Neural progenitor cell (in vitro differentiated cells): ENCODE data around the gene STPG1. TPM values are rescaled to one million over a fixed set of nuclear protein-coding genes. Genes with fewer than 3 reads are reported as not detected.

Experiments
- DNase-seq: peaks from one replicate; pipeline ENCODE4 v3.0.0-alpha.2; 2016; ENCODE audit warnings: low spot score
- H2AFZ ChIP-seq: fragments of 200-600 bp; sonication (generic); replicated peaks from 2 replicates; pipeline ENCODE4 v1.6.1; 2016; ENCODE audit warnings: antibody characterized with exemption
- H3F3A ChIP-seq: fragments of 200-600 bp; sonication (generic); 2 replicates; pipeline ENCODE4 v1.6.1; 2016; ENCODE audit warnings: antibody characterized with exemption, low read depth
- H3K27ac ChIP-seq: fragments of 200-600 bp; sonication (generic); 2 replicates; pipeline ENCODE4 v1.5.1; 2016; ENCODE audit warnings: mild to moderate bottlenecking
- H3K27me3 ChIP-seq: fragments of 200-600 bp; sonication (generic); 2 replicates; pipeline ENCODE4 v1.6.1; 2016; ENCODE audit warnings: mild to moderate bottlenecking, moderate library complexity
- H3K36me3 ChIP-seq: fragments of 200-600 bp; sonication (generic); 2 replicates; pipeline ENCODE4 v1.5.1; 2016
- H3K4me1 ChIP-seq: fragments of 200-600 bp; sonication (generic); 2 replicates; pipeline ENCODE4 v1.6.1; 2016; ENCODE audit warnings: mixed run types
- H3K4me2 ChIP-seq: fragments of 200-600 bp; sonication (generic); 2 replicates; pipeline ENCODE4 v1.6.1; 2016
- H3K4me3 ChIP-seq: fragments of 200-600 bp; sonication (generic); 2 replicates; pipeline ENCODE4 v1.5.1; 2016
- H3K79me2 ChIP-seq: fragments of 200-600 bp; sonication (generic); 2 replicates; pipeline ENCODE4 v1.6.1; 2016; ENCODE audit warnings: low read depth
- H3K9ac ChIP-seq: fragments of 200-600 bp; sonication (generic); 2 replicates; pipeline ENCODE4 v1.6.1; 2016
- H3K9me3 ChIP-seq: fragments of 200-600 bp; sonication (generic); 2 replicates; pipeline ENCODE4 v1.5.1; 2016; ENCODE audit warnings: low read depth
- H4K20me1 ChIP-seq: fragments of 200-600 bp; sonication (generic); 2 replicates; pipeline ENCODE4 v1.6.1; 2016; ENCODE audit warnings: low read depth
- H3K27ac Mint-ChIP-seq: 3 replicates; pipeline ENCODE4 v1.8.0; 2021; ENCODE audit warnings: mixed read lengths
- H3K27me3 Mint-ChIP-seq: 2 replicates; pipeline ENCODE4 v1.8.0; 2022; ENCODE audit warnings: low read depth, mild to moderate bottlenecking, inconsistent platforms, moderate library complexity, mixed read lengths; ENCODE audit not compliant: insufficient read depth
- H3K36me3 Mint-ChIP-seq: 3 replicates; pipeline ENCODE4 v1.8.0; 2021; ENCODE audit warnings: mixed read lengths
- H3K4me1 Mint-ChIP-seq: 3 replicates; pipeline ENCODE4 v1.8.0; 2021; ENCODE audit warnings: mixed read lengths
- H3K4me3 Mint-ChIP-seq: 3 replicates; pipeline ENCODE4 v1.8.0; 2021; ENCODE audit warnings: mild to moderate bottlenecking, moderate library complexity, mixed read lengths
- H3K9me3 Mint-ChIP-seq: 3 replicates; pipeline ENCODE4 v1.8.0; 2020; ENCODE audit warnings: mixed read lengths
- EZH2 ChIP-seq: fragments of 200-600 bp; sonication (generic); IDR thresholded peaks from 2 replicates; pipeline ENCODE4 v1.6.1; 2017; ENCODE audit warnings: antibody characterized with exemption, mild to moderate bottlenecking, moderate library complexity
- EZH2phosphoT487 ChIP-seq: fragments of 200-600 bp; sonication (generic); IDR thresholded peaks from 2 replicates; pipeline ENCODE4 v1.6.1; 2017; ENCODE audit warnings: antibody characterized with exemption
- total RNA-seq: library from RNA; depleted of rRNA; stranded (reverse); fragments of >200 nt; gene quantifications from 2 replicates; pipeline ENCODE4 v1.2.3, GENCODE V29; 2015; ENCODE audit warnings: low replicate concordance
- TF ChIP-seq, protein P1 (sequence below): fragments of 200-600 bp; sonication (generic); IDR thresholded peaks from 2 replicates; pipeline ENCODE4 v1.5.1; 2017; ENCODE audit warnings: antibody characterized with exemption, mild to moderate bottlenecking

Gene STPG1
- total RNA-seq, 1 donor from 2014 or later: 15.9 TPM

DNA sequence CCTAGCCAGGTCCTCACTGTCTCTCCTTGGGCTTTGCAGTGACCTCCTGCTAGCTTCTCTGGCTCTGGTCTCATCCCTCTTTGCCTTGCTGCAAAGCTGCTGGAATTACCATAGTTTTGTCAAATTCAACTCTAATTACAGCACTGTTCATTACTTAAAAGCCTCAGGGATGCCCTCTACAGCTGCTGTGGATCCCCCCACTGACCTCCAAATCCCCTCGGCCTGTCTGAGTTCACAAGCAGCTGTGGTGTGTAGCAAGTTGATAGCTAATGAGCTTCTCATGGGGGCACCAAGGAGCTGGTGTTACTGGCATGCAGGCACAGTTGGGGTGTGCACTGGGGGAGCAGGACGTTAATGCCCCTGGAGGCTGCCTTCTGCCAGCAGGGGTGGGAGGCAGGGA lies 26.9 kb upstream of the STPG1 start:
- Histone ChIP-seq H3K36me3 (no peaks in the 10 kb centered on the region), H3K4me1 (peaks cover 32% of the 10 kb centered on the region), H3K4me2 (no peak overlapping the region), H3K9ac (no peak overlapping the region), H3K4me3 (no peak overlapping the region), H4K20me1 (no peaks in the 10 kb centered on the region), H3K79me2 (no peaks in the 10 kb centered on the region), H3F3A (peaks cover 17% of the 10 kb centered on the region), H2AFZ (no peak overlapping the region), H3K27me3 (no peaks in the 10 kb centered on the region), H3K27ac (no peak overlapping the region), H3K9me3 (no peaks in the 10 kb centered on the region)
- Mint-ChIP-seq H3K27ac (no peak overlapping the region), H3K27me3 (peaks cover 3% of the 10 kb centered on the region), H3K36me3 (no peaks in the 10 kb centered on the region), H3K4me3 (no peak overlapping the region), H3K9me3 (no peaks in the 10 kb centered on the region), H3K4me1 (peaks cover 26% of the 10 kb centered on the region)
- TF ChIP-seq EZH2 (no peak), EZH2phosphoT487 (no peak)
- TF ChIP-seq, protein P1, sequence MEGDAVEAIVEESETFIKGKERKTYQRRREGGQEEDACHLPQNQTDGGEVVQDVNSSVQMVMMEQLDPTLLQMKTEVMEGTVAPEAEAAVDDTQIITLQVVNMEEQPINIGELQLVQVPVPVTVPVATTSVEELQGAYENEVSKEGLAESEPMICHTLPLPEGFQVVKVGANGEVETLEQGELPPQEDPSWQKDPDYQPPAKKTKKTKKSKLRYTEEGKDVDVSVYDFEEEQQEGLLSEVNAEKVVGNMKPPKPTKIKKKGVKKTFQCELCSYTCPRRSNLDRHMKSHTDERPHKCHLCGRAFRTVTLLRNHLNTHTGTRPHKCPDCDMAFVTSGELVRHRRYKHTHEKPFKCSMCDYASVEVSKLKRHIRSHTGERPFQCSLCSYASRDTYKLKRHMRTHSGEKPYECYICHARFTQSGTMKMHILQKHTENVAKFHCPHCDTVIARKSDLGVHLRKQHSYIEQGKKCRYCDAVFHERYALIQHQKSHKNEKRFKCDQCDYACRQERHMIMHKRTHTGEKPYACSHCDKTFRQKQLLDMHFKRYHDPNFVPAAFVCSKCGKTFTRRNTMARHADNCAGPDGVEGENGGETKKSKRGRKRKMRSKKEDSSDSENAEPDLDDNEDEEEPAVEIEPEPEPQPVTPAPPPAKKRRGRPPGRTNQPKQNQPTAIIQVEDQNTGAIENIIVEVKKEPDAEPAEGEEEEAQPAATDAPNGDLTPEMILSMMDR: no peak
- no peak for DNase-seq

DNA sequence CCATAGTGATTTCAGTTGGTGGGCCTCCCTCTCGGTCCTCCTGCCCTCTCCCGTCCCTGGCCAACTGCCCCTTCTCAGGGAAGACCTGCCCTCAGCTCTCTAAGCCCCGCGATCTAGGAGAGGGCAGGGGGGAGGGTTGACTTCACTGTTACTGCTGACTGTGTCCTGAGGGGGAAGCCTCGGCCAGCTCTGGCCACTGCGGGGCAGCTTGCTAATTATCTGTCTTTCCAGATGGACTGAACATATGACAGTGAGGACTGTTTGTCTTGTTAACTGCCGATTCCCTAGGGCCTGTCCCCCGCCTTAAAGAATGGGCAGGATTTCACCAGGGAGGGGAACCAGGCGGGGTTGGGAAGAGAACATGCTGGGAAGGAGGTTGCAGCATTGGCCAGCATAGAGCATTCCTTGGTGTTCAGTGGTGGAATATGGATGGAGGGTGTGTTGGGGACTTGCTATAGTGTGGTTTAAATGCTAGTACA lies 24.9 kb upstream of the STPG1 start:
- peaks cover 26% of the 10 kb centered on the region for H3K4me1 Mint-ChIP-seq
- H3K9me3 ChIP-seq: no peaks in the 10 kb centered on the region
- H3K9ac ChIP-seq: no peak overlapping the region
- H3K4me3 Mint-ChIP-seq: no peak overlapping the region
- H3F3A ChIP-seq: peaks cover 17% of the 10 kb centered on the region
- H3K36me3 ChIP-seq: no peaks in the 10 kb centered on the region
- H3K27me3 Mint-ChIP-seq: no peaks in the 10 kb centered on the region
- H3K36me3 Mint-ChIP-seq: no peaks in the 10 kb centered on the region
- H3K4me3 ChIP-seq: no peak overlapping the region
- H2AFZ ChIP-seq: no peak overlapping the region
- H3K9me3 Mint-ChIP-seq: no peaks in the 10 kb centered on the region
- no peaks in the 10 kb centered on the region for H4K20me1 ChIP-seq
- no peak overlapping the region for H3K27ac ChIP-seq
- peak; percentile 56 for DNase-seq
- peaks cover 30% of the 10 kb centered on the region for H3K4me1 ChIP-seq
- peak overlapping the region; percentile 49 for H3K4me2 ChIP-seq
- no peaks in the 10 kb centered on the region for H3K27me3 ChIP-seq
- TF ChIP-seq EZH2 (no peak), EZH2phosphoT487 (no peak)
- TF ChIP-seq, protein P1: peak; percentile 5
- no peaks in the 10 kb centered on the region for H3K79me2 ChIP-seq
- H3K27ac Mint-ChIP-seq: no peak overlapping the region

DNA sequence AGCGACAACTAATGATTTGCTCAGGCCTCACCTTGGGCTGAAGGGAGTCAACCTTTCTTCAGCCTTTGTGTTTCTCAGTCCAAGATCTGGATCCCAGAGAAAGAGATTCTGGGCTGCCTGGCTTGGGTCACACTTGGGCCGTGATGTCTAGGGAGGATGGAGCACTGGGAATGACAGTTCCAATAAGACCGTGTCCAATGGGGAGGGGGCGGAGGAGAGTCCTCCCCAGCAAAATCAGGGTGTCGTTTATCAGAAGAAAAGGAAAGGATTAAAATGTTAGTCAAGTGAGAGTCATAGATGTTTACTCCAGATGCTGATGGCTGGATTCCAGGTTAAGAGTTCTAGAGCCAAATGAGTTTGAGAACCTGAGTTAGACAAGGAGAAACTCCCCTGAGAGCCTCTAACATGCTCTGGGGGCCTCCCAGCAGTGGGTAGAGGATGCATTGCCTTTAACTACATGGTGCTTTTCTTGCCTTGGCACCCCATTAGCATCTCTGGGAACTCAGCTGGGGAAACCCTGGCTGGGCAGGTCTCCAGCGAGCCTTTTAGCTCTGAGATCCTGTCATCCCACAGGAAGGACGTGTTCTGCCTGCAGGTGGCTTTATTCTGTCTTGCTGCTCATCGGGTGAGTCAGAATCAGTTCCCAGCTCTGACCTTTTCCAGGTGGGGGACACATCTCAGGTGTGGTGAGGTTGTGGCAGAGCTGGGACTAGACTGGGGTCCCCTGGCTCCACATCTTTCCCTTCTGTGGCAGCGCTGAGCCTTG lies 24.2 kb upstream of the STPG1 start:
- Histone ChIP-seq H4K20me1 (no peaks in the 10 kb centered on the region), H3K36me3 (no peaks in the 10 kb centered on the region), H3K4me3 (no peak overlapping the region), H3K27ac (no peak overlapping the region), H3K9ac (no peak overlapping the region), H3K79me2 (no peaks in the 10 kb centered on the region), H3F3A (peaks cover 11% of the 10 kb centered on the region), H3K4me1 (peaks cover 23% of the 10 kb centered on the region), H3K9me3 (no peaks in the 10 kb centered on the region), H3K27me3 (no peaks in the 10 kb centered on the region), H2AFZ (no peak overlapping the region), H3K4me2 (peak overlapping the region; percentile 49)
- Mint-ChIP-seq H3K27me3 (no peaks in the 10 kb centered on the region), H3K9me3 (no peaks in the 10 kb centered on the region), H3K4me1 (peaks cover 26% of the 10 kb centered on the region), H3K27ac (no peak overlapping the region), H3K4me3 (no peak overlapping the region), H3K36me3 (no peaks in the 10 kb centered on the region)
- DNase-seq: no peak
- no peak for TF ChIP-seq EZH2phosphoT487
- TF ChIP-seq, protein P1: no peak
- no peak for TF ChIP-seq EZH2
